ENCODE data around the gene FNDC3B.
"Not testable (repeated sequence)": the region's sequence is repeated elsewhere in the genome, so short reads cannot be mapped to it uniquely, and the experiment has no call there.

FNDC3B gene

GRCh38 chr3:172243376-172243775, 204.0 kb downstream of the FNDC3B start:
- intact Hi-C loops (cut with DNase I); DNase-seq: not testable (repeated sequence)

- no peak for DNase-seq
Observed at GRCh38 chr3:172244011-172244410, 204.6 kb downstream of the FNDC3B start.

GRCh38 chr3:172245241-172245640, 205.9 kb downstream of the FNDC3B start:
- DNase-seq: no peak
- intact Hi-C loops (cut with DNase I): no loop called here

More at GRCh38 chr3:172244011-172244410, 204.6 kb downstream of the FNDC3B start:
- intact Hi-C loops (cut with DNase I): no loop called here

GRCh38 chr3:172246107-172246844, 206.9 kb downstream of the FNDC3B start:
- DNase-seq: no peak
- intact Hi-C loops (cut with DNase I): no loop called here

GRCh38 chr3:172247525-172248274, 208.3 kb downstream of the FNDC3B start:
- no peak for DNase-seq
- intact Hi-C loops (cut with DNase I): no loop called here

GRCh38 chr3:172249039-172249438, 209.7 kb downstream of the FNDC3B start:
- DNase-seq: no peak
- intact Hi-C loops (cut with DNase I): no loop called here

GRCh38 chr3:172251211-172251610, 211.8 kb downstream of the FNDC3B start:
- no peak for DNase-seq
- intact Hi-C loops (cut with DNase I): no loop called here

GRCh38 chr3:172253200-172253599, 213.8 kb downstream of the FNDC3B start:
- intact Hi-C loops (cut with DNase I): no loop called here
- no peak for DNase-seq

GRCh38 chr3:172254542-172254941, 215.2 kb downstream of the FNDC3B start:
- intact Hi-C loops (cut with DNase I): no loop called here

GRCh38 chr3:172255321-172255720, 215.9 kb downstream of the FNDC3B start:
- intact Hi-C loops (cut with DNase I); DNase-seq: not testable (repeated sequence)

More at GRCh38 chr3:172254542-172254941, 215.2 kb downstream of the FNDC3B start:
- no peak for DNase-seq

- peak in 1 of 10 donors; percentile 14 for DNase-seq
Observed at GRCh38 chr3:172256101-172256734, 216.8 kb downstream of the FNDC3B start.

GRCh38 chr3:172257648-172258400, 218.4 kb downstream of the FNDC3B start:
- DNase-seq: peak in 2 of 10 donors; percentile 15 to 23
- intact Hi-C loops (cut with DNase I): no loop called here

More at GRCh38 chr3:172256101-172256734, 216.8 kb downstream of the FNDC3B start:
- intact Hi-C loops (cut with DNase I): no loop called here

GRCh38 chr3:172258624-172259023, 219.2 kb downstream of the FNDC3B start:
- intact Hi-C loops (cut with DNase I): no loop called here
- peak in 1 of 10 donors; percentile 35 for DNase-seq

- intact Hi-C loops (cut with DNase I): no loop called here
- DNase-seq: peak in 1 of 10 donors; percentile 76
Observed at GRCh38 chr3:172259111-172259541, 219.7 kb downstream of the FNDC3B start.

GRCh38 chr3:172259726-172260248, 220.4 kb downstream of the FNDC3B start:
- no peak for DNase-seq
- intact Hi-C loops (cut with DNase I): no loop called here

GRCh38 chr3:172260381-172260780, 221.0 kb downstream of the FNDC3B start:
- DNase-seq: no peak
- intact Hi-C loops (cut with DNase I): no loop called here

- intact Hi-C loops (cut with DNase I): no loop called here
- no peak for DNase-seq
Observed at GRCh38 chr3:172261054-172261453, 221.7 kb downstream of the FNDC3B start.

- intact Hi-C loops (cut with DNase I): no loop called here
- DNase-seq: no peak
Observed at GRCh38 chr3:172262991-172263608, 223.7 kb downstream of the FNDC3B start.

GRCh38 chr3:172263781-172264486, 224.6 kb downstream of the FNDC3B start:
- DNase-seq: no peak
- intact Hi-C loops (cut with DNase I): no loop called here

All from posterior cingulate gyrus (tissue), 11 donors.